Neural cell (in vitro differentiated cells): ENCODE results near the gene TRPM4. TPM values are rescaled to one million over a fixed set of nuclear protein-coding genes. Genes with fewer than 3 reads are reported as not detected.

Source experiments
- H2AFZ ChIP-seq: fragments of 200-600, 300-800 bp; sonication (generic), shearing (Covaris generic); 2 replicates; pipeline ENCODE4 v1.6.0; 2014; ENCODE audit warnings: low read depth, mild to moderate bottlenecking, antibody characterized with exemption, low read length, moderate library complexity
- H3F3A ChIP-seq: fragments of 200-600 bp; shearing (Covaris generic); 2 replicates; pipeline ENCODE4 v1.6.1; 2016; ENCODE audit warnings: mild to moderate bottlenecking, moderate library complexity, mixed read lengths, antibody characterized with exemption, low read length; ENCODE audit not compliant: insufficient read depth, poor library complexity, severe bottlenecking
- H3K27ac ChIP-seq: fragments of 200-600, 300-800 bp; sonication (generic), shearing (Covaris generic); 2 replicates; pipeline ENCODE4 v1.5.1; 2014; ENCODE audit warnings: mild to moderate bottlenecking, low read length, moderate library complexity
- H3K27me3 ChIP-seq: fragments of 300-800, 200-600 bp; sonication (generic), shearing (Covaris generic); 2 replicates; pipeline ENCODE4 v1.6.0; 2014; ENCODE audit warnings: mild to moderate bottlenecking, low read depth, low read length, moderate library complexity; ENCODE audit not compliant: insufficient read depth
- H3K36me3 ChIP-seq: fragments of 300-800, 200-600 bp; sonication (generic), shearing (Covaris generic); 2 replicates; pipeline ENCODE4 v1.5.1; 2014; ENCODE audit warnings: mild to moderate bottlenecking, antibody characterized with exemption, low read length, moderate library complexity; ENCODE audit not compliant: insufficient read depth
- H3K4me2 ChIP-seq: fragments of 300-800, 200-600 bp; sonication (generic), shearing (Covaris generic); 2 replicates; pipeline ENCODE4 v1.6.0; 2014; ENCODE audit warnings: mild to moderate bottlenecking, low read length
- H3K4me3 ChIP-seq: fragments of 300-800, 200-600 bp; sonication (generic), shearing (Covaris generic); 2 replicates; pipeline ENCODE4 v1.5.1; 2014; ENCODE audit warnings: mild to moderate bottlenecking, low read length, moderate library complexity
- H3K79me2 ChIP-seq: fragments of 200-600 bp; shearing (Covaris generic); replicated peaks from 2 replicates; pipeline ENCODE4 v1.6.0; 2014; ENCODE audit warnings: mild to moderate bottlenecking, low read length, moderate library complexity; ENCODE audit not compliant: insufficient read depth
- H3K9ac ChIP-seq: fragments of 300-800, 200-600 bp; sonication (generic), shearing (Covaris generic); 2 replicates; pipeline ENCODE4 v1.6.1; 2016; ENCODE audit warnings: mild to moderate bottlenecking, low read length, mixed read lengths
- H3K9me2 ChIP-seq: fragments of 200-600 bp; shearing (Covaris generic); 2 replicates; pipeline ENCODE4 v1.6.1; 2016; ENCODE audit warnings: mild to moderate bottlenecking, low read length, mixed read lengths; ENCODE audit not compliant: insufficient read depth
- H3K9me3 ChIP-seq: fragments of 200-600, 300-800 bp; sonication (generic), shearing (Covaris generic); 2 replicates; pipeline ENCODE4 v1.6.1; 2016; ENCODE audit warnings: mild to moderate bottlenecking, mixed run types, low read length, moderate library complexity, mixed read lengths
- H4K20me1 ChIP-seq: fragments of 200-600 bp; shearing (Covaris generic); 2 replicates; pipeline ENCODE4 v1.6.1; 2016; ENCODE audit warnings: mild to moderate bottlenecking, mixed run types; ENCODE audit not compliant: insufficient read depth
- CTCF ChIP-seq: fragments of 450-650 bp; IDR thresholded peaks from 2 replicates; pipeline ENCODE4 v1.5.1; 2014; ENCODE audit warnings: antibody characterized with exemption, mild to moderate bottlenecking, moderate library complexity; ENCODE audit not compliant: poor library complexity, severe bottlenecking
- EP300 ChIP-seq: fragments of 450-650 bp; conservative IDR thresholded peaks from 2 replicates; pipeline ENCODE4 v1.6.1; 2014; ENCODE audit warnings: antibody characterized with exemption, mild to moderate bottlenecking, moderate library complexity; ENCODE audit not compliant: poor library complexity, severe bottlenecking
- EZH2 ChIP-seq: fragments of 200-600, 300-800 bp; shearing (Covaris generic), sonication (generic); IDR thresholded peaks from 2 replicates; pipeline ENCODE4 v1.6.1; 2014; ENCODE audit warnings: antibody characterized with exemption, low read length, borderline replicate concordance, mild to moderate bottlenecking; ENCODE audit not compliant: insufficient read depth, poor library complexity, severe bottlenecking
- MXI1 ChIP-seq: fragments of 450-650 bp; conservative IDR thresholded peaks from 2 replicates; pipeline ENCODE4 v1.6.1; 2014; ENCODE audit warnings: antibody characterized with exemption, mild to moderate bottlenecking; ENCODE audit not compliant: poor library complexity, severe bottlenecking
- POLR2AphosphoS5 ChIP-seq: IDR thresholded peaks from 2 replicates; pipeline ENCODE4 v1.6.1; 2012
- RAD21 ChIP-seq: fragments of 450-650 bp; conservative IDR thresholded peaks from 2 replicates; pipeline ENCODE4 v1.6.1; 2014; ENCODE audit warnings: antibody characterized with exemption, mild to moderate bottlenecking, moderate library complexity
- REST ChIP-seq: IDR thresholded peaks from 2 replicates; pipeline ENCODE4 v1.6.1; 2012; ENCODE audit warnings: borderline replicate concordance
- SMC3 ChIP-seq: fragments of 450-650 bp; conservative IDR thresholded peaks from 2 replicates; pipeline ENCODE4 v1.6.1; 2014; ENCODE audit warnings: antibody characterized with exemption, mild to moderate bottlenecking, moderate library complexity; ENCODE audit not compliant: poor library complexity
- TAF1 ChIP-seq: IDR thresholded peaks from 2 replicates; pipeline ENCODE4 v1.6.1; 2012; ENCODE audit warnings: low read depth
- polyA plus RNA-seq: library from polyadenylated mRNA; depleted of rRNA; stranded (reverse); fragments of >200 nt; gene quantifications from 2 replicates; pipeline ENCODE4 v1.2.3, GENCODE V29; 2014

TRPM4 gene
- polyA plus RNA-seq, 1 donor from 2014 or later = 42.5 TPM

- no peak for TF ChIP-seq TAF1
- TF ChIP-seq REST = no peak
- TF ChIP-seq RAD21 = no peak
- no peak for TF ChIP-seq EP300
- TF ChIP-seq SMC3 = no peak
- no peak for TF ChIP-seq EZH2
- no peak for TF ChIP-seq CTCF
- no peak for TF ChIP-seq MXI1
- no peak for TF ChIP-seq POLR2AphosphoS5
- no peaks in the 10 kb centered on the region for H3K9me2 ChIP-seq
These were observed 99.1 kb downstream of the TRPM4 start for GRCh38 chr19:49256691-49257090.

More at GRCh38 chr19:49256691-49257090, 99.1 kb downstream of the TRPM4 start:
- Histone ChIP-seq H3K27me3 (no peaks in the 10 kb centered on the region), H2AFZ (no peak overlapping the region), H3K9ac (no peak overlapping the region), H3F3A (no peaks in the 10 kb centered on the region), H3K36me3 (no peaks in the 10 kb centered on the region), H3K9me3 (no peaks in the 10 kb centered on the region), H3K4me3 (no peak overlapping the region), H3K27ac (no peak overlapping the region), H4K20me1 (no peaks in the 10 kb centered on the region), H3K4me2 (no peak overlapping the region), H3K79me2 (no peaks in the 10 kb centered on the region)

Other genes with a start within 250 kb of the TRPM4 start
- gene DHDH, start 224.1 kb upstream of the TRPM4 start, polyA plus RNA-seq = 1.4 and 4.8 TPM in 2 replicates
- 71.9 and 90.3 TPM in 2 replicates for gene BAX, start 202.9 kb upstream of the TRPM4 start, polyA plus RNA-seq
- gene FTL, start 192.5 kb upstream of the TRPM4 start, polyA plus RNA-seq = 886 and 909 TPM in 2 replicates
- gene GYS1, start 164.5 kb upstream of the TRPM4 start, polyA plus RNA-seq = 12.9 and 25.7 TPM in 2 replicates
- 172 and 184 TPM in 2 replicates for gene RUVBL2, start 163.9 kb upstream of the TRPM4 start, polyA plus RNA-seq
- gene LHB, start 140.7 kb upstream of the TRPM4 start, polyA plus RNA-seq = not detected in 2 replicates
- gene CGB3, start 133.5 kb upstream of the TRPM4 start, polyA plus RNA-seq = not detected in 2 replicates
- gene CGB2, start 125.9 kb upstream of the TRPM4 start, polyA plus RNA-seq = not detected in 2 replicates
- not detected in 2 replicates for gene CGB1, start 120.9 kb upstream of the TRPM4 start, polyA plus RNA-seq
- gene CGB5, start 113.9 kb upstream of the TRPM4 start, polyA plus RNA-seq = not detected in 2 replicates
- gene CGB8, start 108.7 kb upstream of the TRPM4 start, polyA plus RNA-seq = not detected in 2 replicates
- gene CGB7, start 100.0 kb upstream of the TRPM4 start, polyA plus RNA-seq = not detected in 2 replicates
- not detected in 2 replicates for gene NTF4, start 93.0 kb upstream of the TRPM4 start, polyA plus RNA-seq
- not detected in 2 replicates for gene KCNA7, start 85.1 kb upstream of the TRPM4 start, polyA plus RNA-seq
- 721 and 833 TPM in 2 replicates for gene SNRNP70, start 72.3 kb upstream of the TRPM4 start, polyA plus RNA-seq
- gene LIN7B, start 43.4 kb upstream of the TRPM4 start, polyA plus RNA-seq = 88.7 and 99.0 TPM in 2 replicates
- 5.7 and 8.4 TPM in 2 replicates for gene C19orf73, start 38.6 kb upstream of the TRPM4 start, polyA plus RNA-seq
- gene PPFIA3, start 38.2 kb upstream of the TRPM4 start, polyA plus RNA-seq = 73.0 and 80.7 TPM in 2 replicates
- gene HRC, start 2.4 kb upstream of the TRPM4 start, polyA plus RNA-seq = 1.0 TPM in 1 of 2 replicates, not detected in the other
- not detected in 2 replicates for gene SLC6A16, start 167.4 kb downstream of the TRPM4 start, polyA plus RNA-seq
- not detected in 2 replicates for gene CD37, start 177.6 kb downstream of the TRPM4 start, polyA plus RNA-seq
- gene TEAD2, start 204.6 kb downstream of the TRPM4 start, polyA plus RNA-seq = 1.0 and 1.3 TPM in 2 replicates
- gene DKKL1, start 206.1 kb downstream of the TRPM4 start, polyA plus RNA-seq = 2.8 TPM in 1 of 2 replicates, not detected in the other
- 0.11 TPM in 1 of 2 replicates, not detected in the other for gene KASH5, start 230.5 kb downstream of the TRPM4 start, polyA plus RNA-seq